Sigmoid colon (tissue), 7 donors: ENCODE data around the gene RNF19B. TPM values are rescaled to one million over a fixed set of nuclear protein-coding genes. Genes with fewer than 3 reads are reported as not detected.

ENCODE experiments used
- DNase-seq: peaks from one replicate; pipeline ENCODE4 v3.0.0-alpha.2; 2019
- H3K27ac ChIP-seq, 4 donors: fragments of 200-600 bp; sonication (generic); one replicate each; pipeline ENCODE4 v1.5.1; 2016 to 2019; ENCODE audit warnings: mild to moderate bottlenecking in 1 of 4
- H3K27me3 ChIP-seq, 3 donors: fragments of 200-600 bp; sonication (generic); one replicate each; pipeline ENCODE4 v1.5.1; 2019; ENCODE audit warnings: mild to moderate bottlenecking in 1 of 3
- H3K36me3 ChIP-seq, 4 donors: fragments of 200-600 bp; sonication (generic); one replicate each; pipeline ENCODE4 v1.5.1; 2016 to 2019
- H3K4me1 ChIP-seq, 4 donors: fragments of 200-600 bp; sonication (generic); one replicate each; pipeline ENCODE4 v1.5.1; 2017 to 2019
- H3K4me3 ChIP-seq, 4 donors: fragments of 200-600 bp; sonication (generic); one replicate each; pipeline ENCODE4 v1.5.1; 2017 to 2019; ENCODE audit warnings: mild to moderate bottlenecking in 2 of 4, moderate library complexity in 1 of 4
- H3K9me3 ChIP-seq, 4 donors: fragments of 200-600 bp in 3 of 4; sonication (generic) in 3 of 4; one replicate each; pipeline versions ENCODE4 v1.5.1 to v1.6.1; 2013 to 2019
- EP300 ChIP-seq, 4 donors: sonication (generic); formaldehyde crosslinking; IDR thresholded peaks; one replicate each; pipeline ENCODE4 v1.6.1; 2017; ENCODE audit warnings: antibody characterized with exemption in 4 of 4
- POLR2A ChIP-seq, 2 donors: fragments of 450-650 bp; IDR thresholded peaks; one replicate each; pipeline ENCODE4 v1.6.1; 2016; ENCODE audit warnings: antibody characterized with exemption in 2 of 2, mild to moderate bottlenecking in 2 of 2, moderate library complexity in 2 of 2
- POLR2AphosphoS5 ChIP-seq, 4 donors: sonication (generic); formaldehyde crosslinking; IDR thresholded peaks; one replicate each; pipeline ENCODE4 v1.6.1; 2017; ENCODE audit warnings: antibody characterized with exemption in 4 of 4
- whole genome bisulfite sequencing, 2 donors: extraction: QIAGEN DNeasy Blood & Tissue Kit; methylation state at CpG; one replicate each; pipeline ENCODE4 v1.1.7; 2013; 5-methylcytosine and 5-hydroxymethylcytosine counted together
- intact Hi-C: fragments of 100-400 bp; cut with DNase I; formaldehyde crosslinking; loops from one replicate; pipeline ENCODE4 v1.15.1; 2023
- polyA plus RNA-seq, 3 donors: library from polyadenylated mRNA; stranded (reverse); fragments of 200-250 nt; gene quantifications; one replicate each; pipeline ENCODE4 v1.2.3, GENCODE V29; 2013
- total RNA-seq, 4 donors: library from RNA; depleted of rRNA; stranded (reverse); fragments of >200 nt; gene quantifications; one replicate each; pipeline ENCODE4 v1.1.0, GENCODE V29; 2016
- TF ChIP-seq, protein P1 (sequence below), 4 experiments: fragments of 450-650 bp in 3 of 4; fragments of 200-600 bp in 1 of 4; IDR thresholded peaks; one replicate each; pipeline ENCODE4 v1.5.1; 2016 to 2019; ENCODE audit warnings: antibody characterized with exemption in 4 of 4, mild to moderate bottlenecking in 3 of 4, moderate library complexity in 2 of 4
- donor health status: healthy with polysubstance abuse.
- donor health status: Bipolar disorder and iron deficiency.
- donor health status: healthy.

Gene RNF19B
- total and polyA plus RNA-seq, 7 donors, result 14.5 to 50.7 (median 28.9) TPM

DNA sequence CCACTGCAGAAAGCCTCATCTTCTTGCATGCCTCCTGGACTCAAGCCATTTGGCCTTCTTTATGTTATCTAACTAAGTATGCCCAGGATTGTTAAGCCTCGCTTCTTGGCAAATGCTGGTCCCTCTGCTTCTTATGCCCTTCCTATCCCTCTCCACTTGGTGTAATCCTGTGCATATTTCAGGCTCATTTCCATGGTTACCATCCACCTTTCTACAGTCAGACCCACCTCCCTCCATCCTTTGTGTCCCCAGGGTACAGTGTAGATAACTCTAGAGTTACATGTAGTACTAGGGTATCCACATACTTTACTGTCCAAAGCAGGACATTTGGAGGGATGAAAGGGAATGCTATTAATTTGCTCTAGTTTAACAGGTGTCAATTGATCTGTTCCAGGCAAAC, 6.5 kb upstream of the RNF19B start:
- Histone ChIP-seq H3K4me1 (peaks cover 0 to 11% (median 6%) of the 10 kb centered on the region in 4 donors), H3K4me3 (no peak overlapping the region), H3K27me3 (no peaks in the 10 kb centered on the region), H3K9me3 (no peaks in the 10 kb centered on the region), H3K27ac (no peak overlapping the region), H3K36me3 (no peaks in the 10 kb centered on the region)
- intact Hi-C loops, result no loop called here
- DNase-seq, result no peak
- TF ChIP-seq POLR2A (IDR thresholded peaks at IDR 0.05) (no peak), POLR2AphosphoS5 (IDR thresholded peaks at IDR 0.05) (no peak), EP300 (IDR thresholded peaks at IDR 0.05) (no peak)
- TF ChIP-seq, protein P1, sequence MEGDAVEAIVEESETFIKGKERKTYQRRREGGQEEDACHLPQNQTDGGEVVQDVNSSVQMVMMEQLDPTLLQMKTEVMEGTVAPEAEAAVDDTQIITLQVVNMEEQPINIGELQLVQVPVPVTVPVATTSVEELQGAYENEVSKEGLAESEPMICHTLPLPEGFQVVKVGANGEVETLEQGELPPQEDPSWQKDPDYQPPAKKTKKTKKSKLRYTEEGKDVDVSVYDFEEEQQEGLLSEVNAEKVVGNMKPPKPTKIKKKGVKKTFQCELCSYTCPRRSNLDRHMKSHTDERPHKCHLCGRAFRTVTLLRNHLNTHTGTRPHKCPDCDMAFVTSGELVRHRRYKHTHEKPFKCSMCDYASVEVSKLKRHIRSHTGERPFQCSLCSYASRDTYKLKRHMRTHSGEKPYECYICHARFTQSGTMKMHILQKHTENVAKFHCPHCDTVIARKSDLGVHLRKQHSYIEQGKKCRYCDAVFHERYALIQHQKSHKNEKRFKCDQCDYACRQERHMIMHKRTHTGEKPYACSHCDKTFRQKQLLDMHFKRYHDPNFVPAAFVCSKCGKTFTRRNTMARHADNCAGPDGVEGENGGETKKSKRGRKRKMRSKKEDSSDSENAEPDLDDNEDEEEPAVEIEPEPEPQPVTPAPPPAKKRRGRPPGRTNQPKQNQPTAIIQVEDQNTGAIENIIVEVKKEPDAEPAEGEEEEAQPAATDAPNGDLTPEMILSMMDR (IDR thresholded peaks at IDR 0.05), result no peak
- 96 to 99% methylated on average over 1 of the region's 1 CpG for WGBS, 2 donors

DNA sequence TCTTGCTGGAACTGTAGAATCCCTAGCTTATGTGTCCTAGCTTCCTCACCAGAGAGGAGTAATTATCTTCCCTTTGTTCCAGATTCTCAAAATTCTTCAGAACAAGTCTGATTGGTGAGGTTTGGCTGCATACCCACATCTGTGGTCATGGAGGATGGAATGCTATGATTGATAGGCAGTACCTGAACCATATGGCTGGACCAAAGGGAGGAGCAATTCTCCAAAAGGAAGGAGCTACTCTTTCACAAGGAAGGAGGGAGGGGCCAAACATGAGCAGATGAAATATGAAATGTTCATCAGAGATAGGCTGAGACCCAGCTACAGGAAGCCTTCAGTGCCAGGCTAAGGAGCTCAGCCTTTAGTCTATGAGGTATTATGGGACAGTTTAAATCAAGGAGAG, 5.0 kb upstream of the RNF19B start:
- no peaks in the 10 kb centered on the region for H3K36me3 ChIP-seq
- intact Hi-C loops, result loop anchor here (5.0 kb wide), 1 partner anchor 38 kb away; no protein-coding TSS in a partner anchor

DNA sequence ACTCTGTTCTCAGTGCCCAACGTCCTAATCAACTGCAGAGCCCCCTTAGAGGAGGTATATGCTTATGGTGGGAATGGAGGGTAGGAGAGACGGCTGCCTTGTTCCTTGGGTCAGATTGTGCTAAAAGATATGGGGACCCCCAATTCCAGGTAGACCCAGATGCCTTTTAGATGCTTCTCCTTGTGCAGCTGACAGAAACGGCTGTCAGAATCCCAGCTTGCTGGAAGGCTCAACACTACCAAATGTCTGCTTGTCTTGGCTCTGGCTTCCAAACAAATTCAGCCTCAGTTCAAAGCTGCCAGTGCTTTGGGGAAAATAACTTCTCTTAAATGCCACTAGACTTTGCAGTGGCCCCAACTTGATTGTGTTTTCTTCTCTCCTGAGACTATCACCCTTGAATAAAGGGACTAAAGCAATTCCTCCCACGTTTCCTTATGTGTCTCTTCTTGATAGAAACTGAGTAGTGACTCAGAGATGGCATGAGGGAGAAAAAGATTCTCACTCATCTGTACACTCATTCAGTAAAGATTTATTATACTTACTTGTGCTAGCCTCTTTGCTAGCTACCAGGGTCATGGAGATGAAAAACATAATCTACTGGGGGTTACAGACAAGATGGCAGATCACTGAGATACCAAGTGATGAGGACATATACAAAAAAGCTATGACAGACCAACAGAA, 3.4 kb upstream of the RNF19B start:
- Histone ChIP-seq H3K36me3 (no peaks in the 10 kb centered on the region), H3K4me3 (no peak overlapping the region), H3K27ac (no peak overlapping the region), H3K9me3 (no peaks in the 10 kb centered on the region), H3K27me3 (no peaks in the 10 kb centered on the region), H3K4me1 (peaks cover 0 to 13% (median 10%) of the 10 kb centered on the region in 4 donors)
- intact Hi-C loops, result loop anchor here (5.0 kb wide), 1 partner anchor 39 kb away; no protein-coding TSS in a partner anchor
- DNase-seq, result no peak
- TF ChIP-seq POLR2AphosphoS5 (IDR thresholded peaks at IDR 0.05) (no peak), POLR2A (IDR thresholded peaks at IDR 0.05) (no peak), EP300 (IDR thresholded peaks at IDR 0.05) (no peak)
- TF ChIP-seq, protein P1 (IDR thresholded peaks at IDR 0.05), result no peak
- WGBS, 2 donors, result 74 to 80% methylated on average over 4 of the region's 4 CpGs

More for the DNA sequence above, 5.0 kb upstream of the RNF19B start:
- TF ChIP-seq, protein P1 (IDR thresholded peaks at IDR 0.05), result no peak
- H3K9me3 ChIP-seq, result no peaks in the 10 kb centered on the region
- H3K27ac ChIP-seq, result no peak overlapping the region
- peaks cover 0 to 11% (median 6%) of the 10 kb centered on the region in 4 donors for H3K4me1 ChIP-seq
- no peaks in the 10 kb centered on the region for H3K27me3 ChIP-seq
- DNase-seq, result no peak
- H3K4me3 ChIP-seq, result no peak overlapping the region

DNA sequence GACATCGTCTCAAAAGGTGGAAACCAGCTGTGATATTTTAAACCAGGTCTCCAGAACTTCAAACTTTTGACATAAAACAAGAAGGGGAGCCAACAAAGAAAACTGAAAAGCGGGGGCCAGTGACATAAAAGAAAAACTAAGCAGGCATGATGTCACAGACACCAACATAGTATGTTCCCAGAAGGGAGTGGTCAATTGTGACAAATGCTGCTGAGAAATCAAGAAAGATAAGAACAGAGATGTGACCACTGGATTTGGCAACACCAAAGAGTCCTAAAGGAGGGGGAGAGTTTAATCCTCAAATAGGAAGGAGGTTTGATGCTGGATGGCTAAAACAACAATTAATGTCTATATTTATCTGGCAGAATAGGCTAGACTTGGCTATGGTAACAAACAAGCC, 2.3 kb upstream of the RNF19B start:
- Histone ChIP-seq H3K27ac (no peak overlapping the region), H3K27me3 (no peaks in the 10 kb centered on the region), H3K4me1 (peaks cover 0 to 19% (median 15%) of the 10 kb centered on the region in 4 donors), H3K36me3 (no peaks in the 10 kb centered on the region), H3K4me3 (no peak overlapping the region), H3K9me3 (no peaks in the 10 kb centered on the region)
- intact Hi-C loops, result loop anchor here (5.0 kb wide), 1 partner anchor 40 kb away; no protein-coding TSS in a partner anchor
- WGBS, 2 donors, result 91 to 96% methylated on average over 2 of the region's 2 CpGs
- DNase-seq, result no peak
- TF ChIP-seq POLR2AphosphoS5 (IDR thresholded peaks at IDR 0.05) (no peak), EP300 (IDR thresholded peaks at IDR 0.05) (no peak), POLR2A (IDR thresholded peaks at IDR 0.05) (no peak)
- TF ChIP-seq, protein P1 (IDR thresholded peaks at IDR 0.05), result no peak
